Endodermal cell (in vitro differentiated cells): ENCODE results near the gene HTD2. TPM values are rescaled to one million over a fixed set of nuclear protein-coding genes. Genes with fewer than 3 reads are reported as not detected.

ENCODE experiments used
- DNase-seq: peaks from one replicate; pipeline ENCODE4 v3.0.0-alpha.2; 2017
- H3K27ac ChIP-seq: 2 replicates; pipeline ENCODE4 v1.5.1; 2013; ENCODE audit warnings: mild to moderate bottlenecking, low read depth, low read length, moderate library complexity
- H3K27me3 ChIP-seq: 2 replicates; pipeline ENCODE4 v1.6.1; 2013; ENCODE audit warnings: mild to moderate bottlenecking, low read length, moderate library complexity; ENCODE audit not compliant: insufficient read depth, control insufficient read depth, poor library complexity, severe bottlenecking
- H3K36me3 ChIP-seq: 2 replicates; pipeline ENCODE4 v1.7.0; 2013; ENCODE audit warnings: mild to moderate bottlenecking, low read length, moderate library complexity; ENCODE audit not compliant: control insufficient read depth, insufficient read depth
- H3K4me1 ChIP-seq: one replicate; pipeline ENCODE4 v1.7.0; 2013; ENCODE audit warnings: low read length; ENCODE audit not compliant: control insufficient read depth, insufficient read depth
- H3K4me3 ChIP-seq: 2 replicates; pipeline ENCODE4 v1.5.1; 2013; ENCODE audit warnings: mild to moderate bottlenecking, low read length, moderate library complexity
- H3K9ac ChIP-seq: 2 replicates; pipeline ENCODE4 v1.6.1; 2013; ENCODE audit warnings: mild to moderate bottlenecking, low read length, moderate library complexity; ENCODE audit not compliant: poor library complexity, severe bottlenecking; ENCODE audit errors: extremely low read depth
- H3K9me3 ChIP-seq: 2 replicates; pipeline ENCODE4 v1.6.1; 2013; ENCODE audit warnings: mild to moderate bottlenecking, low read length, moderate library complexity; ENCODE audit not compliant: control insufficient read depth
- H3K27ac Mint-ChIP-seq: 2 replicates; pipeline ENCODE4 v1.8.0; 2020; ENCODE audit warnings: mixed read lengths
- H3K27me3 Mint-ChIP-seq: 2 replicates; pipeline ENCODE4 v1.8.0; 2021; ENCODE audit warnings: mild to moderate bottlenecking, mixed read lengths; ENCODE audit not compliant: insufficient read depth
- H3K36me3 Mint-ChIP-seq: 2 replicates; pipeline ENCODE4 v1.8.0; 2020; ENCODE audit warnings: low read depth, mixed read lengths
- H3K4me1 Mint-ChIP-seq: 2 replicates; pipeline ENCODE4 v1.8.0; 2020; ENCODE audit warnings: mixed read lengths
- H3K4me3 Mint-ChIP-seq: 2 replicates; pipeline ENCODE4 v1.8.0; 2020; ENCODE audit warnings: mild to moderate bottlenecking, moderate library complexity, mixed read lengths
- H3K9me3 Mint-ChIP-seq: 2 replicates; pipeline ENCODE4 v1.8.0; 2020; ENCODE audit warnings: mild to moderate bottlenecking, mixed read lengths
- CTCF ChIP-seq: fragments of 200-600 bp; sonication (generic); conservative IDR thresholded peaks from 2 replicates; pipeline ENCODE4 v1.5.0; 2021; ENCODE audit warnings: antibody characterized with exemption, mild to moderate bottlenecking
- WGBS, 2 experiments: methylation state at CpG; one replicate each; pipeline versions ENCODE4 v1.1.5 to v1.1.7; 2013; ENCODE audit warnings: missing lambda C conversion rate in 2 of 2, mixed read lengths in 1 of 2; ENCODE audit not compliant: insufficient coverage in 1 of 2, insufficient read length in 1 of 2; 5-methylcytosine and 5-hydroxymethylcytosine counted together
- total RNA-seq, 2 donors: library from RNA; stranded (reverse); fragmentation: NEBNext Ultra II Directional in 1 of 2; extraction: Animal tissue kit (Norgen Biotek cat#: 25700) in 1 of 2; gene quantifications; 2 replicates in 1 of 2; 3 replicates in 1 of 2; pipeline ENCODE4 v1.2.1, GENCODE V29; 2021

HTD2 gene
- total RNA-seq, 2 donors from 2014 or later, result 10.5 to 13.7 TPM

- Histone ChIP-seq H3K36me3 (no peaks in the 10 kb centered on the region), H3K9me3 (no peaks in the 10 kb centered on the region), H3K27ac (no peak overlapping the region), H3K4me1 (no peaks in the 10 kb centered on the region), H3K9ac (no peak overlapping the region), H3K27me3 (peaks cover 15% of the 10 kb centered on the region), H3K4me3 (peak overlapping the region; percentile 82)
- TF ChIP-seq CTCF, result no peak
- Mint-ChIP-seq H3K4me3 (peak overlapping the region; percentile 82), H3K27me3 (peaks cover 21% of the 10 kb centered on the region), H3K27ac (no peak overlapping the region), H3K4me1 (peaks cover 23% of the 10 kb centered on the region), H3K36me3 (no peaks in the 10 kb centered on the region), H3K9me3 (no peaks in the 10 kb centered on the region)
- 2 to 3% methylated on average over 6 to 37 of the region's 37 CpGs for WGBS, 2 experiments
- peak; percentile 80 for DNase-seq
Measured at GRCh38 chr3:58333206-58334012, 27.1 kb downstream of the HTD2 start.

- Histone ChIP-seq H3K9ac (no peak overlapping the region), H3K36me3 (no peaks in the 10 kb centered on the region), H3K27me3 (peaks cover 14% of the 10 kb centered on the region), H3K4me1 (no peaks in the 10 kb centered on the region), H3K27ac (no peak overlapping the region), H3K9me3 (no peaks in the 10 kb centered on the region), H3K4me3 (peak overlapping the region; percentile 82)
- H3K4me3 Mint-ChIP-seq, result peak overlapping the region; percentile 82
- peaks cover 23% of the 10 kb centered on the region for H3K4me1 Mint-ChIP-seq
- no peak for TF ChIP-seq CTCF
- 40 to 63% methylated on average over 2 to 4 of the region's 4 CpGs for WGBS, 2 experiments
- H3K27ac Mint-ChIP-seq, result no peak overlapping the region
- peaks cover 16% of the 10 kb centered on the region for H3K27me3 Mint-ChIP-seq
- peaks cover 3% of the 10 kb centered on the region for H3K36me3 Mint-ChIP-seq
- DNase-seq, result no peak
- no peaks in the 10 kb centered on the region for H3K9me3 Mint-ChIP-seq
Measured at GRCh38 chr3:58334013-58334321, 27.6 kb downstream of the HTD2 start.

- Histone ChIP-seq H3K9ac (no peak overlapping the region), H3K27me3 (peaks cover 10% of the 10 kb centered on the region), H3K4me1 (no peaks in the 10 kb centered on the region), H3K36me3 (no peaks in the 10 kb centered on the region), H3K9me3 (no peaks in the 10 kb centered on the region), H3K27ac (no peak overlapping the region), H3K4me3 (peak overlapping the region; percentile 82)
- no peak for TF ChIP-seq CTCF
- peaks cover 11% of the 10 kb centered on the region for H3K27me3 Mint-ChIP-seq
- no peaks in the 10 kb centered on the region for H3K9me3 Mint-ChIP-seq
- no peak overlapping the region for H3K27ac Mint-ChIP-seq
- peak overlapping the region; percentile 82 for H3K4me3 Mint-ChIP-seq
- no peak for DNase-seq
- WGBS, 2 experiments, result no CpG with 5 or more reads among the region's 1 CpG
- H3K36me3 Mint-ChIP-seq, result peaks cover 4% of the 10 kb centered on the region
- H3K4me1 Mint-ChIP-seq, result peaks cover 23% of the 10 kb centered on the region
Measured at GRCh38 chr3:58334506-58334884, 28.2 kb downstream of the HTD2 start.
